Renal cortex interstitium (tissue), 15 donors: Measurements from ENCODE around the gene KDM6B. TPM values are rescaled to one million over a fixed set of nuclear protein-coding genes. Genes with fewer than 3 reads are reported as not detected.
"Not testable (repeated sequence)": the region's sequence is repeated elsewhere in the genome, so short reads cannot be mapped to it uniquely, and the experiment has no call there.

Experiments used
- DNase-seq, 11 donors: peaks; one replicate each; pipeline ENCODE4 v3.0.0-alpha.2; 2013; ENCODE audit warnings: low read depth in 9 of 11, low spot score in 4 of 11; ENCODE audit errors: extremely low read depth in 1 of 11
- long read RNA-seq, 16 experiments: transcript quantifications; one replicate each; lab custom pipeline, GENCODE V29; 2026
- polyA plus RNA-seq, 3 donors: library from polyadenylated mRNA; unstranded; fragments of 120-200 nt; gene quantifications; one replicate each; pipeline ENCODE4 v1.2.1, GENCODE V29; 2013; ENCODE audit not compliant: insufficient read length in 3 of 3

The KDM6B gene, protein sequence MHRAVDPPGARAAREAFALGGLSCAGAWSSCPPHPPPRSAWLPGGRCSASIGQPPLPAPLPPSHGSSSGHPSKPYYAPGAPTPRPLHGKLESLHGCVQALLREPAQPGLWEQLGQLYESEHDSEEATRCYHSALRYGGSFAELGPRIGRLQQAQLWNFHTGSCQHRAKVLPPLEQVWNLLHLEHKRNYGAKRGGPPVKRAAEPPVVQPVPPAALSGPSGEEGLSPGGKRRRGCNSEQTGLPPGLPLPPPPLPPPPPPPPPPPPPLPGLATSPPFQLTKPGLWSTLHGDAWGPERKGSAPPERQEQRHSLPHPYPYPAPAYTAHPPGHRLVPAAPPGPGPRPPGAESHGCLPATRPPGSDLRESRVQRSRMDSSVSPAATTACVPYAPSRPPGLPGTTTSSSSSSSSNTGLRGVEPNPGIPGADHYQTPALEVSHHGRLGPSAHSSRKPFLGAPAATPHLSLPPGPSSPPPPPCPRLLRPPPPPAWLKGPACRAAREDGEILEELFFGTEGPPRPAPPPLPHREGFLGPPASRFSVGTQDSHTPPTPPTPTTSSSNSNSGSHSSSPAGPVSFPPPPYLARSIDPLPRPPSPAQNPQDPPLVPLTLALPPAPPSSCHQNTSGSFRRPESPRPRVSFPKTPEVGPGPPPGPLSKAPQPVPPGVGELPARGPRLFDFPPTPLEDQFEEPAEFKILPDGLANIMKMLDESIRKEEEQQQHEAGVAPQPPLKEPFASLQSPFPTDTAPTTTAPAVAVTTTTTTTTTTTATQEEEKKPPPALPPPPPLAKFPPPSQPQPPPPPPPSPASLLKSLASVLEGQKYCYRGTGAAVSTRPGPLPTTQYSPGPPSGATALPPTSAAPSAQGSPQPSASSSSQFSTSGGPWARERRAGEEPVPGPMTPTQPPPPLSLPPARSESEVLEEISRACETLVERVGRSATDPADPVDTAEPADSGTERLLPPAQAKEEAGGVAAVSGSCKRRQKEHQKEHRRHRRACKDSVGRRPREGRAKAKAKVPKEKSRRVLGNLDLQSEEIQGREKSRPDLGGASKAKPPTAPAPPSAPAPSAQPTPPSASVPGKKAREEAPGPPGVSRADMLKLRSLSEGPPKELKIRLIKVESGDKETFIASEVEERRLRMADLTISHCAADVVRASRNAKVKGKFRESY (N-terminal part only)
- 10 to 100 TPM; 20.9 to 35.4 (median 28.3) TPM for polyA plus RNA-seq
- long read RNA-seq, donor 1 = 0 reads
- long read RNA-seq, donor 2 = 0 reads
- long read RNA-seq, donor 3 = 0 reads
- long read RNA-seq, donor 4 = 0 reads
- long read RNA-seq, donor 5 = 0 reads
- long read RNA-seq, donor 6, partial matches to known transcripts = 5 of 5 reads
- long read RNA-seq, donor 6, other reads (novel, unspliced or antisense) = 0 of 5 reads
- long read RNA-seq, donor 7, partial matches to known transcripts = 18 of 18 reads
- long read RNA-seq, donor 7, other reads (novel, unspliced or antisense) = 0 of 18 reads
- long read RNA-seq, donor 8 = 0 reads
- long read RNA-seq, donor 9, full-length matches to known transcripts = 1 of 6 reads
- long read RNA-seq, donor 9, partial matches to known transcripts = 5 of 6 reads
- long read RNA-seq, donor 9, other reads (novel, unspliced or antisense) = 0 of 6 reads
- long read RNA-seq, donor 10 = 0 reads
- long read RNA-seq, donor 11, partial matches to known transcripts = 21 of 21 reads
- long read RNA-seq, donor 11, other reads (novel, unspliced or antisense) = 0 of 21 reads
- long read RNA-seq, donor 12, partial matches to known transcripts = 6 of 6 reads
- long read RNA-seq, donor 12, other reads (novel, unspliced or antisense) = 0 of 6 reads
- long read RNA-seq, donor 13 = 0 reads
- long read RNA-seq, donor 14 = 0 reads
- long read RNA-seq, donor 15 = 0 reads
- long read RNA-seq, donor 16, partial matches to known transcripts = 19 of 20 reads
- long read RNA-seq, donor 16, other reads (novel, unspliced or antisense) = 0 of 20 reads

DNA sequence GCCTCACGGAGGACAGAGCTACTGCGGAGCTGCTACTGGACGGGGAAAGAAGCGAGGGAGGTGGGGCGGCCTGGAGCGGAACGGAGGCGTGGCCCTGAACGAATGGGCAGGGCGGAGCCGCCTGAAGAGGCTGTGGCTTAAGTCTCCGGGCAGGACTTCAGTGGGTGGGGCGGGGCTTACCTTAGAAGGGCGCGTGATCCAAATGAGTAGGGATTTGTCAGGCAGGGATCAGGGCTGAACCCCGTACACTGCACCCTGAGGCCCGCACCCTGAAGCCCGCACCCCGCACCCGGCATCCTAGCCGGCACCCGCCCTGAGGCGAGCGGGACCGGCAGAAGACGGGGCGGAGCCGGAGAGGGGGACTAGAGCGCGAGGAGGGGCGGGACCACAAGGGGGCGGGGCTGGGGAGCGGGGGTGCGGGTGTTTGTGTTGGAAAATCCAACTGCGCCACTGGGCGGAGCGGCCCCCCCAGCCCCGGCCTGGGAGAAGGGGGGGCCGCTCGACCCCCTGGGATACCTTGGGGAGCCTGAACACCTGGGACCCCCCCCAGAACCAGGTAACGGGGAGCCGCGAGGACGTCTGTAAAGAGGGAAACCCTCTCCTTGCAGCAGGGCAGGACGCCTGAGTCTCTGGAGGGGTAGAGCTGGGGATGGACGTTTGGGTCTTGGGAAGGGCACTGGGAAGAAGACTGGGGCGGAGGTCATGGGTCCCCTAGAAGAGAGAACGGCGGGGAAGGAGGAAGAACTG lies at the start of gene KDM6B:
KDM6B (plus strand) TSS at position 423 of the 747 bp plus-strand sequence. CDS start 11,338 bp downstream, outside the sequence.
- DNase-seq = peak in 7 of 11 donors; percentile 84 to 93 (median 88)

DNA sequence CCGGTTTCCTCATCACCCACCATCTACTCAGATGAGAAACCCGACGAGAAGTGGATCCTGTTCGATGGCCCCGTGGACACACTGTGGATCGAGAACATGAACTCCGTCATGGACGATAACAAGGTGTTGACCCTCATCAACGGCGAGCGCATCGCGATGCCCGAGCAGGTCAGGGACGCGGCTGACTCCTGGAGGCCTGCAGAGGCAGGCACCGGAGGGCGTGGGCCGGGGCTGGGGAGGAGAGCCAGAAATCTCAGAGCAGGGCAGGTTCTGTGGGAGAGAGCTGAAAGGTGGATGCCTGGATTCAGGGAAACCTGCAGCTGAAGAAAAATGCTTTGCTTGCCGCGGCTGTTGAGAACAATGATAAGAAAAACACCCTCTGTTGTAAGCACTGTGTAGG lies 47.2 kb upstream of the KDM6B start:
- DNase-seq = no peak

DNA sequence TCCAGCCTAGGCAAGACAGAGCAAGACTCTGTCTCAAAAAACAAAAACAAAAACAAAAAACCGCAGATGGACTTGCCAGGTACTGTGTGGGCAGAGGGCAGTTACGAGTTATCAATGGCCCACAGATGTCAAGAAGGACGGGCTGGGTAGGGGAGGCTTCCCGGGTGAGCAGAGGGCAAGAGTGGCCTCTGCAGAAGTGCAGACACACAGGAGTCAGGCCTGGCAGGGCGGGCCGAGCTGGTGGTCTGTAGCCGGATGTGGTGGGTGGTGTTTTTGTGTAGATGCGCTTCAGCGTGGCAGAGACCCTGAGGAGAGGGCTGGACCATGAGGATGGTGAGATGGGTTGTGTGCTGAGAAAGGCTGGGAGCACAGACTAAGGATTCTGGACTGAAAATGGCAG lies 44.9 kb upstream of the KDM6B start:
- DNase-seq = no peak

DNA sequence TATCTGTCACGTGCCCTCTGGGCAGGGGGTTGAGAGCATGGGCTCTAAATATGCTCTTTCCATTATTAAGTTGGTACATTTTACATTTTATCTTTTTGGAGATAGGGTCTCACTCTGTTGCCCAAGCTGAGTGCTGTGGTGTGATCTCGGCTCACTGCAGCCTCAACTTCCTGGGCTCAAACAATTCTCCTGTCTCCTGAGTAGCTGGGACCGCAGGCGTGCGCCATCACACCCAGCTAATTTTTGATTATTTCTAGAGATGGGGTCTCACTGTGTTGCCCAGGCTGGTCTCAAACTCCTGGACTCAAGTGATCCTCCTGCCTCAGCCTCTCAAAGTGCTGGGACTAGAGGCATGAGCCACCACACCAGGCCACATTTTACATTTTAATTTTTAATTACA lies 43.9 kb upstream of the KDM6B start:
- DNase-seq = no peak

DNA sequence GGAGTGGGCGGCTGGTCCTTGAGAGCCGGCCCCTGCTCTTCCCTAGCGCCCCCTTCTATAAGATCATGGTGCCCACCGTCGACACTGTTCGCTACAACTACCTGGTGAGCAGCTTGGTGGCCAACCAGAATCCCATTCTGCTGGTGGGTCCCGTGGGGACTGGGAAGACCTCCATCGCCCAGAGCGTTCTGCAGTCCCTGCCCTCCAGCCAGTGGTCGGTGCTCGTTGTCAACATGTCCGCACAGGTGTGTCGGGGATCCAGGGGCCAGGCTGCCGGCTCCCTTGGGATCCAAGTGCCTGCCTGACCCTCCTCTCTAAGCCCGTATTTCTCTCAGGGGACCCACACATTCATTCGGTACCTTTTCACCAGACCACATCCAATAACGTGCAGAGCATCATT lies 41.4 kb upstream of the KDM6B start:
- DNase-seq = no peak

DNA sequence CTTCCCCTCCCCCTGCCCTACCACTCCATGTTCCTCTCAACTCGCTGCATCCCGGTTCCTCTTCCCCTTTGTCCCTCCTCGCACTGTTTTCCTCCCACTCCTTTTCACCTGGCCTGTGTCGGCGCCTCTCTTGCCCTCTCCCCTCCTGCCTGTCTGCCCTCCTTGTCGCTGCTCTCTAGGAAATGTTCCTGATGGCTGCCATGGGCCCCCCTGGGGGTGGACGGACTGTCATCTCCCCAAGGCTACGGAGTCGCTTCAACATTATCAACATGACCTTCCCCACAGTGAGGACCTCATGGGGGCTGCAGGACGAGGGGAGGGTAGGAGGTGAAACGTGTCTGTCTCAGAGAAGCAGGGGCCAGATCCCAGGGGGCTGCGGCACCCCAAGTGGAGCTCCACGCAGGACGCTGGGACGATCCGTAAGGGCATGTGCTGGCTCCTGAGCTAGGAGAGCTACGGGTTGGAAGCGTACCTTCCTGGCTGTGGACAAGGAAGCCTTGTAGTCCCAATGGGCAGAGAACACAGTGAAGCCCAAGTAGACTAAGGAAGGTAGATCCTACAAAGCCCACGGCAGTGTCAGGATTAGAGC lies 39.8 kb upstream of the KDM6B start:
- DNase-seq = no peak

DNA sequence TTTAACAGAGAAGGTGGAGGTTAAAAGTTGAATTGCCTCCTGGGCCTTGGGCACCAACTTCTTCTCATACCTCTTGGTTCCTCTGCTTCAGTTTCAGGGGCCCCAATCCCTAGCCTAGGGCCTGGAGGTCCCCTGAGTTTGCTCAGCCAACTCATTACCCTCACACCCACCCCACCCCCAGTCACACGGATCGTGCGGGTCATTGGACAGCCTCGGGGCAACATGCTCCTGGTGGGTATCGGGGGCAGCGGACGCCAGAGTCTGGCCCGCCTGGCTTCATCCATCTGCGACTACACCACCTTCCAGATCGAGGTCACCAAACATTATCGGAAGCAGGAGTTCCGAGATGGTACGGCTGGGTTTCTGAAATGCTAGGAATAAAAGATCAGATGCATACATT lies 36.0 kb upstream of the KDM6B start:
- no peak for DNase-seq

DNA sequence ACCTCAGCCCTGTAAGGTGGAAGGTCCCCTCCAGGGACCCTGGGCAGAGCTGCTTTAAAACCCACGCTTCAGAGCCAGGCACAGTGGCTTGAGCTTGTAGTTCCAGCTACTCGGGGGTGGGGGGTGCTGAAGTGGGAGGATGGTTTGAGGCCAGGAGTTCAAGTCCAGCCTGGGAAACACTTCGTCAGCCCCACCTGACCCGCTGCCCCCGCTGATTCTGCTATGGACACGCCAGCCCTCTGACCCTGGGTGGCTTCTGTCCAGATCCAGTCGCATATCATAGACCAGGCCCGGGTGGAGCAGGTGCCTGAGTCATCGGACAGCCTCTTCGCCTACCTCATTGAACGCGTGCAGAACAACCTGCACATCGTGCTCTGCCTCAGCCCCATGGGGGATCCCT lies 35.2 kb upstream of the KDM6B start:
- no peak for DNase-seq

DNA sequence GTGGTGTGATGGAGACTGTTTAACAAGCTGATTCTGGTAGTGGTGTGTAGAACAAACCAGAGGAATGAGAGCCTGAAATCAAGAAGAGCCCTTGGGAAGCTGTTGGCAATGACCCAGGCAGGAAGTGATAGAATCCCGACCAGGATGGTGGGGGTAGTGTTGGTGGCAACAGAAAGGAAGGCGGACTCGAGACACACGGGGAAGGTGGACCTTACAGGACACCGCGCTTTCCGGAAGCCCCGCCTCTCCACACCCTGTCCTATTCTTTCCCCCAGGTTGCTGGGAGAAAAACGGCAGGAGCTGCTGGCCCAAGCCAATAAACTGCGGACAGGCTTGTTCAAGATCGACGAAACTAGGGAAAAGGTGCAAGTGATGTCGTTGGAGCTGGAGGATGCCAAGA lies 30.0 kb upstream of the KDM6B start:
- peak in 2 of 11 donors; percentile 7 to 8 for DNase-seq

DNA sequence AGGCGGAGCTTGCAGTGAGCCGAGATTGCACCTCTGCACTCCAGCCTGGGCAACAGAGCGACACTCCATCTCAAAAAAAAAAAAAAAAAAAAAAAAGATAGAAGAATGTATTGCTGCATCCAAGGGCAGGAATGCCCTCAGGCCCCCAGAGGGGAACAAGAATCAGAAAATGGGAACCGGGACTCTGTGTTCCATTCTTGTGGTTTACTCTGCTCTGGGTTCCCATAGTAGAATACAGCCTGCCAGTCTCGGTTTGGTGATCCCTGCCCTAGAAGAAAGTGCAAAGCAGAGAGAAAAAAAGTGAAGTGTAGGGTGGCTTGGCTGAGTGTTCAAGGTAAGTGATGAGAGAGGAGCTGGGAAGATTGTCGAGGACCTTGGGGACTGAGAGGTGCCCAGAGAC lies 27.4 kb upstream of the KDM6B start:
- no peak for DNase-seq

DNA sequence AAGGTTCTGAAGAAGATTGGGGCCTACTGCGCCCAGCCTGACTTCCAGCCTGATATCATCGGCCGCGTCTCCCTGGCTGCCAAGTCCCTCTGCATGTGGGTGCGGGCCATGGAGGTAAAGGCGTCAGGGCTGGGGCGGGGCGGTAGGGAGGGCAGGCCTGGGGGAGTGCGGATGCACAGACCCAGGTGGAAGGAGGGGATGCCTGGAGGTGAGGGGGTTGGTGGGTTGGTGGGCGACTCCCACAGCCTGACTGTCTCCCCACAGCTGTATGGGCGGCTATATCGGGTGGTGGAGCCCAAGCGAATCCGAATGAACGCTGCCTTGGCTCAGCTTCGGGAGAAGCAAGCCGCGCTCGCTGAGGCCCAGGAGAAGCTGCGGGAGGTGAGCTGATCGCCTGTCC lies 26.8 kb upstream of the KDM6B start:
- DNase-seq = no peak

DNA sequence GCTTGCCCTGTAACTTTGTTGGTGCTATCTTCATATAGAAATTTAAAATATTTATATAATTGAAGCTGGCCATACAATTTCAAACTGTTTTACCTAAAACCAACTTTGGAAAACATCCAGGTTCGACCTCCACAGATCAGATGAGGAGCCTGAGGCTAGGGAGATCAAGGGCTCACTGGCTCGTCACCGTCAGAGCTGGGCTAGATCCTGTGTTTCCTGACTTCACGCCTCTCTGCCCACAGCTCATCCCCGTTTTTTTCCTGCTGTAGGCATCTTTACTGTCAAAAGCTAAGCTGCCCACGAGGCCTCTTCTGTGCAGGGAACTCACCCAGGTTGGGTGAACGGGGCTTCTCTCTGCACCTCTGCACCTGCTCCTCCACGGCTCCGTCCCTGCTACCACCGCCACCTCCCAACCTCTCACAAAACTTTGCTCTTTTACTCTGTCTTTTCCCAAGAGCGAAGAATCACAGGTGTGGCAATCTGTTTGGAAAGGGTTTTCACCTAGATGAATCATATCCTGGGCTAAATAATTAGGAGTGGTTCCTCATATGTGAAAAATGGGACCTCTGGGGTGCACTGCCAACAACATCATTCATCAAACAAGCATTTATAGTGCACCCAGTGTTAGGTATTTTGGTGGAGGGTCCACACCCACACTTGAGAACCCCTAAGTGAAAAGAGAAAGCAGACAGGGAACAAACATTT lies 24.8 kb upstream of the KDM6B start:
- DNase-seq = no peak

DNA sequence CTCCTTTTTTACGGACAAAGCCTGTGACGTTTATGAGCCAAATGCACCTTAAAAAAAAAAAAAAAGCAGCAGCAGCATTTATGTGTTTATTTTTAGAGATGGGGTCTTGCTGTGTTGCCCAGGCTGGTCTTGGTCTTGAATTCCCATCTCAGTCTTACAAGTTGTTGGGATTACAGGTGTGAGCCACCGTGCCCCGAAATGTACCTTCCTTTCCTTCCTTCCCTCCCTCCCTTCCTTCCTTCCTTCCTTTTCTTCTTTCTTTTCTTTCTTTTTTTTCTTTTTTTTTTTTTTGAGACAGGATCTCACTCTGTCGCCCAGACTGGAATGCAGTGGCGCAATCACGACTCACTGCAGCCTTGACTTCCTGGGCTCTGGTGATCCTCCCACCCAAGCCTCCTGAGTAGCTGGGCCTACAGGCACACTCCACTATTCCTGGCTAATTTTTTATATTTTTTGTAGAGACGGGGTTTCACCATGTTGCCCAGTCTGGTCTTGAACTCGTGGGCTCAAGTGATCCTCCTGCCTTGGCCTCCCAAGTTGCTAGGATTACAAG lies 24.1 kb upstream of the KDM6B start:
- DNase-seq = not testable (repeated sequence)

DNA sequence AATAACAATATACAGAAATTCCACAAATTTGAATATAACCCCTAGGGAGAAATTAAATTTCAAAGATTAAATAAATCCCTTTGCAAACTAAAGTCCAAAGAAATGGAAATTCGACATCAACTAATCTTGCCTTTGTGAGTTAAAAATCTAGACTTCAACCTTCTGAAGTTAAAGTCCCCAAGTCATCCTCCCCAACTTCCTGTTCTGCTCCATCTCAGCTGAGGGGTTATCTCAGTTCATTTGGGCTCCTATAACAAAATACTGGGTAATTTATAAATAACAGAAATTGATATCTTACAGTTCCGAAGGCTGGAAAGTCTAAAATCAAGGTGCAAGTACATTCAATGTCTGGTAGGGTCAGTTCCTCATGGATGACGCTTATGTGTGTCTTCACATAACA lies 22.8 kb upstream of the KDM6B start:
- DNase-seq = no peak

DNA sequence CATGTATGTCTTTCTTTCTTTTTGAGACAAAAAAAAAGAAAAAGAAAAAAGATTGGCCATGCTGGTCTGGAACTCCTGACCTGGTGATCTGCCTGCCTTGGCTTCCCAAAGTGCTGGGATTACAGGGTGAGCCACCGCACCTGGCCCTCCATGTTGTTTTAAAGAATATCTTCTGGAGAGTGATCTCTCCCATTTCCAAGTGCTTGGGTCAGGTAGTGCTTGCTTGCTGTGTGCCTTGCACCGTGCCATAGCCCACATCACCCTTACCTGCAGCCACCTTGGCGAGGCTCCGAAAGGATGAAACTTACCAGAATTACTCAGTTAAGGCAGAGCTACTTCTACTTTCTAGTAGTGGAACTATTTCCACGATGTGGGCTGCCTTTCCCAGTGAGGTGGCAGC lies 19.0 kb upstream of the KDM6B start:
- no peak for DNase-seq
